IMR-90 (cell line): ENCODE data around the gene KCNG4. TPM values are rescaled to one million over a fixed set of nuclear protein-coding genes. Genes with fewer than 3 reads are reported as not detected.

Experiments
- ATAC-seq: fragments of 200-7000 bp; cut with Tn5 transposase; 2 replicates; pipeline ENCODE4 v1.9.1; 2020; ENCODE audit warnings: low read depth, mild to moderate bottlenecking, moderate library complexity
- BruUV-seq: library from RNA; stranded (reverse); fragments of 400-500 nt; replicated peaks from 2 replicates; lab custom pipeline; 2021; lab: Mats Ljungman, UMichigan
- CTCF ChIA-PET: fragments of 300-600 bp; formaldehyde crosslinking; extraction: SDS; loops from one replicate; lab custom pipeline; 2021; ENCODE audit warnings: antibody characterized with exemption; lab: Yijun Ruan, JAX
- POLR2A ChIA-PET: fragments of 300-600 bp; sonication (Branson Sonifier 250); formaldehyde crosslinking; loops from one replicate; lab custom pipeline; 2022; ENCODE audit warnings: antibody characterized with exemption; ENCODE audit not compliant: unreplicated experiment; lab: Charles Lee
- DNase-seq: peaks from one replicate; pipeline ENCODE4 v3.0.0; 2013
- H2AFZ ChIP-seq: replicated peaks from 2 replicates; pipeline ENCODE3; 2013; ENCODE audit warnings: low read length, mild to moderate bottlenecking; ENCODE audit not compliant: poor library complexity
- H2AK5ac ChIP-seq: 2 replicates; pipeline ENCODE4 v1.6.1; 2013; ENCODE audit warnings: low read depth, low read length, inconsistent platforms
- H2AK9ac ChIP-seq: replicated peaks from 2 replicates; pipeline ENCODE3; 2013; ENCODE audit warnings: mild to moderate bottlenecking, low read depth, low read length, moderate library complexity; ENCODE audit not compliant: poor library complexity
- H2BK120ac ChIP-seq: 2 replicates; pipeline ENCODE4 v1.6.1; 2013; ENCODE audit warnings: low read depth, low read length, inconsistent platforms
- H2BK15ac ChIP-seq: 3 replicates; pipeline ENCODE4 v1.6.1; 2013; ENCODE audit warnings: low read depth, low read length, inconsistent platforms
- H2BK20ac ChIP-seq: 2 replicates; pipeline ENCODE4 v1.6.1; 2013; ENCODE audit warnings: low read depth, mild to moderate bottlenecking, inconsistent platforms, low read length, moderate library complexity
- H2BK5ac ChIP-seq: 2 replicates; pipeline ENCODE4 v1.6.1; 2013; ENCODE audit warnings: mild to moderate bottlenecking, low read depth, low read length, inconsistent platforms; ENCODE audit not compliant: poor library complexity, severe bottlenecking
- H3K14ac ChIP-seq: replicated peaks from 2 replicates; pipeline ENCODE4 v1.6.1; 2013; ENCODE audit warnings: low read depth, low read length, inconsistent platforms
- H3K18ac ChIP-seq: 2 replicates; pipeline ENCODE4 v1.6.1; 2013; ENCODE audit warnings: low read depth, low read length, control low read depth
- H3K23ac ChIP-seq: 2 replicates; pipeline ENCODE4 v1.6.1; 2013; ENCODE audit warnings: low read depth, low read length, inconsistent platforms
- H3K27ac ChIP-seq: 2 replicates; pipeline ENCODE4 v1.5.1; 2013; ENCODE audit warnings: mild to moderate bottlenecking, control low read depth, low read length; ENCODE audit not compliant: insufficient read depth
- H3K27me3 ChIP-seq: 2 replicates; pipeline ENCODE4 v1.6.1; 2013; ENCODE audit warnings: low read length; ENCODE audit not compliant: control insufficient read depth, insufficient read depth
- H3K36me3 ChIP-seq: 2 replicates; pipeline ENCODE4 v1.6.1; 2013; ENCODE audit warnings: low read length, mixed read lengths; ENCODE audit not compliant: control insufficient read depth, insufficient read depth
- H3K4ac ChIP-seq: 2 replicates; pipeline ENCODE4 v1.6.1; 2013; ENCODE audit warnings: low read depth, low read length, inconsistent platforms
- H3K4me1 ChIP-seq: 2 replicates; pipeline ENCODE4 v1.6.1; 2013; ENCODE audit warnings: low read length, mixed read lengths; ENCODE audit not compliant: control insufficient read depth, insufficient read depth
- H3K4me2 ChIP-seq: 2 replicates; pipeline ENCODE4 v1.6.1; 2013; ENCODE audit warnings: low read depth, mild to moderate bottlenecking, control low read depth, low read length, moderate library complexity
- H3K4me3 ChIP-seq: 2 replicates; pipeline ENCODE4 v1.5.1; 2013; ENCODE audit warnings: low read depth, mild to moderate bottlenecking, control low read depth, low read length, moderate library complexity; ENCODE audit not compliant: insufficient read depth
- H3K56ac ChIP-seq: 2 replicates; pipeline ENCODE4 v1.6.1; 2013; ENCODE audit warnings: low read length, inconsistent platforms; ENCODE audit not compliant: insufficient read depth; ENCODE audit errors: extremely low read depth
- H3K79me1 ChIP-seq, 2 experiments: 2 replicates each; pipeline ENCODE4 v1.6.1; 2013; ENCODE audit warnings: low read length in 2 of 2, inconsistent platforms in 1 of 2, low read depth in 1 of 2
- H3K9ac ChIP-seq: 2 replicates; pipeline ENCODE4 v1.6.1; 2013; ENCODE audit warnings: low read depth, low read length, control low read depth
- H3K9me1 ChIP-seq: 2 replicates; pipeline ENCODE4 v1.6.1; 2013; ENCODE audit warnings: low read length, inconsistent platforms; ENCODE audit not compliant: insufficient read depth
- H3K9me3 ChIP-seq: 2 replicates; pipeline ENCODE4 v1.6.1; 2013; ENCODE audit warnings: low read length; ENCODE audit not compliant: control insufficient read depth, insufficient read depth
- H4K20me1 ChIP-seq: 2 replicates; pipeline ENCODE4 v1.6.1; 2013; ENCODE audit warnings: low read length, inconsistent platforms; ENCODE audit not compliant: insufficient read depth
- H4K5ac ChIP-seq: 2 replicates; pipeline ENCODE4 v1.6.1; 2013; ENCODE audit warnings: mild to moderate bottlenecking, low read depth, low read length, control low read depth
- H4K8ac ChIP-seq, 2 experiments: 2 replicates each; pipeline ENCODE4 v1.6.1; 2013; ENCODE audit warnings: low read depth in 2 of 2, low read length in 2 of 2, control low read depth in 1 of 2, inconsistent platforms in 1 of 2
- H4K91ac ChIP-seq: 2 replicates; pipeline ENCODE4 v1.6.1; 2013; ENCODE audit warnings: low read depth, low read length, inconsistent platforms; ENCODE audit not compliant: insufficient read depth
- BHLHE40 ChIP-seq: fragments of 150-350 bp; IDR thresholded peaks from 2 replicates; pipeline ENCODE4 v1.6.1; 2016; ENCODE audit warnings: mild to moderate bottlenecking, low read depth, low read length
- CHD1 ChIP-seq: IDR thresholded peaks from 2 replicates; pipeline ENCODE4 v1.6.1; 2012; ENCODE audit warnings: low read depth, low read length, improper control_type of control experiment
- MAFK ChIP-seq: IDR thresholded peaks from 2 replicates; pipeline ENCODE4 v1.6.1; 2012; ENCODE audit warnings: low read depth, low read length, improper control_type of control experiment
- MAZ ChIP-seq: IDR thresholded peaks from 2 replicates; pipeline ENCODE4 v1.6.1; 2012; ENCODE audit warnings: low read depth, mild to moderate bottlenecking, low read length, improper control_type of control experiment, moderate library complexity, borderline replicate concordance
- POLR2A ChIP-seq: IDR thresholded peaks from 2 replicates; pipeline ENCODE4 v1.6.1; 2012; ENCODE audit warnings: mild to moderate bottlenecking, low read depth, low read length
- RAD21 ChIP-seq: IDR thresholded peaks from 2 replicates; pipeline ENCODE4 v1.6.1; 2012; ENCODE audit warnings: low read length, improper control_type of control experiment
- RCOR1 ChIP-seq: IDR thresholded peaks from 2 replicates; pipeline ENCODE4 v1.6.1; 2012; ENCODE audit warnings: mild to moderate bottlenecking, low read length, improper control_type of control experiment; ENCODE audit not compliant: insufficient replicate concordance
- RFX5 ChIP-seq: IDR thresholded peaks from 2 replicates; pipeline ENCODE4 v1.8.0; 2012; ENCODE audit warnings: low read depth, mild to moderate bottlenecking, low read length, moderate library complexity
- USF2 ChIP-seq: fragments of 150-350 bp; IDR thresholded peaks from 2 replicates; pipeline ENCODE4 v1.6.1; 2017; ENCODE audit warnings: mild to moderate bottlenecking, antibody characterized with exemption, low read length, low read depth
- WGBS, 2 experiments: methylation state at CpG; one replicate each; pipeline versions ENCODE4 v1.1.5 to v1.1.7; 2013; ENCODE audit warnings: missing lambda C conversion rate in 2 of 2; ENCODE audit not compliant: insufficient read length in 1 of 2; ENCODE audit errors: extremely low coverage in 2 of 2; 5-methylcytosine and 5-hydroxymethylcytosine counted together
- dilution Hi-C: fragments of 300-500 bp; cut with HindIII; formaldehyde crosslinking; loops from one replicate; pipeline ENCODE4 v1.14.3; 2018; ENCODE audit warnings: low sequenced_read_pairs; ENCODE audit not compliant: unreplicated experiment
- in situ Hi-C: fragments of 300-500 bp; cut with MboI; formaldehyde crosslinking; loops from 3 replicates; pipeline ENCODE4 v1.14.3; 2019; ENCODE audit warnings: low sequenced_read_pairs, inconsistent platforms, mixed read lengths
- intact Hi-C: fragments of 100-400 bp; cut with micrococcal nuclease; formaldehyde crosslinking; loops from 2 replicates; pipeline ENCODE4 v1.10.0; 2022
- polyA plus RNA-seq, 3 experiments: library from polyadenylated mRNA; depleted of rRNA; stranded (reverse); fragments of >200 nt; gene quantifications; 2 replicates each; pipeline ENCODE4 v1.2.3, GENCODE V29; 2012; ENCODE audit warnings: low replicate concordance in 1 of 3
- total RNA-seq: library from RNA; depleted of rRNA; stranded (reverse); fragments of >200 nt; gene quantifications from 2 replicates; pipeline ENCODE4 v1.2.3, GENCODE V29; 2012

Gene KCNG4
- total and polyA plus RNA-seq, 2 of the 4 experiments (the other 2 are of a cell fraction): not detected

DNA sequence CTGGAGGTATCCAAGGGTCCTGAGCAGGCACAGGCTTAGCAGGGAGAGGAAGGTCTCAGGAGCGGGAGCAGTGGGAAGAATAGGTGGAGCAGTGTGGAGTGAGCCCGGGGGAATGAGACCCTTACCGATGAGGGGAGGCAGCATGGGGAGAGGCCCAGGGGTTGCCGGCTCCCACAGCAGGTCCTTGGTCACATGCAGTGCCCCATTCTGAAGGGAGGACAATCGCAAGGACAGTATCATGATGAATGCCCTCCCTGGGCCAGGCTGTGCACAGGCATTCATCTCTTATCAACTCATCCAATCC, 56.3 kb downstream of the KCNG4 start:
- intact Hi-C loops: no loop called here
- dilution Hi-C loops: no loop called here
- TF ChIP-seq BHLHE40 (no peak), MAFK (no peak), CHD1 (no peak), RFX5 (no peak), POLR2A (no peak), MAZ (no peak), RAD21 (no peak), RCOR1 (no peak), USF2 (no peak)

More for the DNA sequence above, 56.3 kb downstream of the KCNG4 start:
- Histone ChIP-seq H3K14ac (no peak overlapping the region), H3K9me3 (no peaks in the 10 kb centered on the region), H3K9ac (no peak overlapping the region), H3K4me3 (no peak overlapping the region), H3K27ac (no peak overlapping the region), H2AFZ (no peak overlapping the region), H3K79me1 (peaks cover 16 to 48% of the 10 kb centered on the region in 2 experiments), H3K4ac (no peak overlapping the region), H2BK120ac (no peak overlapping the region), H3K4me1 (peaks cover 3% of the 10 kb centered on the region), H3K27me3 (no peaks in the 10 kb centered on the region), H4K20me1 (peaks cover 9% of the 10 kb centered on the region; the same call in 1 of the 2 replicates), H2BK20ac (no peak overlapping the region), H3K23ac (no peak overlapping the region), H3K36me3 (peaks cover 51% of the 10 kb centered on the region), H2AK5ac (no peak overlapping the region), H3K4me2 (no peak overlapping the region), H4K91ac (no peak overlapping the region), H3K18ac (no peak overlapping the region), H2AK9ac (no peak overlapping the region), H4K8ac (no peak overlapping the region), H3K56ac (no peak overlapping the region), H3K9me1 (peaks cover 6% of the 10 kb centered on the region; the same call in 1 of the 2 replicates), H2BK5ac (no peak overlapping the region), H2BK15ac (no peak overlapping the region), H4K5ac (no peak overlapping the region)
- POLR2A ChIA-PET: no interaction called here
- CTCF ChIA-PET: no interaction called here
- ATAC-seq: no peak
- DNase-seq: no peak
- 100% methylated on average over 1 of the region's 5 CpGs; no CpG with 5 or more reads in 1 of the 2 experiments for WGBS, 2 experiments
- no TSS peak for BruUV-seq
- in situ Hi-C loops: no loop called here
